HT1080 (cell line): ENCODE data around the gene KLHL36. TPM values are rescaled to one million over a fixed set of nuclear protein-coding genes. Genes with fewer than 3 reads are reported as not detected.
"Not testable (repeated sequence)": the region's sequence is repeated elsewhere in the genome, so short reads cannot be mapped to it uniquely, and the experiment has no call there.

Experiments used
- DNase-seq: peaks from one replicate; pipeline ENCODE4 v3.0.0-alpha.2; 2015; ENCODE audit warnings: low read depth
- total RNA-seq: library from RNA; depleted of rRNA; stranded (reverse); fragments of >200 nt; shearing (Covaris generic); gene quantifications from 2 replicates; pipeline ENCODE4 v1.2.3, GENCODE V29; 2014; rRNA removed

KLHL36 gene
- total RNA-seq, 1 experiment from 2014 or later, result 22.9 TPM

DNA sequence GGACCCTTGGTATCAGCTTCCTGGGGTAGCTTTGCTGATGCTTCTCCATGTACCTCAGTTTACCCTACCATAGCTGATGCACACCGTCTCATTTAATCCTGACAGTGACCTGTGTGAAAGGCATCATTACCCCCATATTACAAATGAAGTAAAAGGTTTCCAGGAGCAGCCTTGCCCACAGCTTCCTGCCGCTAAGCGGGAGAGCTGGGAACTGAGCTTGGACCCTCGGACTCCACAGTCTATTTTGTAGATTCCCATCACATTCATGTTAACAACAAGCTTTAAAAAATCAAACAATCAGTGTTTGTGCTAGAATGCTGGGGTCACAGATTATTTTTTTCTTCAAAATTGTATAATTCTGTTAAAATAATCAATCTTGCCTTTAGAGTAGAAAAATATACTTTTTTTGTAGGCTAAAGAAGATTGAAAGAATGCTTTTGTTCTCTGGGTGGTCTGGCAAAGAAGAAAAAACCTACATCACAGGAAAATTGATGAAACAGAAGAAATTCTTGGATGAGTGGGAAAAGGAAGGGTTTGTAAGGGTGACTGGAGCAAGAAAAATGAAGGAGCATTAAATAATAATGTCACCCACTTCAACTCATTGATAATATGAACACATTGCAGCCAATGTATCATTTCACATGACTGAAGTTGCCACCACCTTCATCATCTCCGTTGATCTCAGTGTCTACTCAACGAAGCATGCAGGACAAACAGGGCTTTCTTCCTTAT lies 41.9 kb downstream of the KLHL36 start:
- no peak for DNase-seq

DNA sequence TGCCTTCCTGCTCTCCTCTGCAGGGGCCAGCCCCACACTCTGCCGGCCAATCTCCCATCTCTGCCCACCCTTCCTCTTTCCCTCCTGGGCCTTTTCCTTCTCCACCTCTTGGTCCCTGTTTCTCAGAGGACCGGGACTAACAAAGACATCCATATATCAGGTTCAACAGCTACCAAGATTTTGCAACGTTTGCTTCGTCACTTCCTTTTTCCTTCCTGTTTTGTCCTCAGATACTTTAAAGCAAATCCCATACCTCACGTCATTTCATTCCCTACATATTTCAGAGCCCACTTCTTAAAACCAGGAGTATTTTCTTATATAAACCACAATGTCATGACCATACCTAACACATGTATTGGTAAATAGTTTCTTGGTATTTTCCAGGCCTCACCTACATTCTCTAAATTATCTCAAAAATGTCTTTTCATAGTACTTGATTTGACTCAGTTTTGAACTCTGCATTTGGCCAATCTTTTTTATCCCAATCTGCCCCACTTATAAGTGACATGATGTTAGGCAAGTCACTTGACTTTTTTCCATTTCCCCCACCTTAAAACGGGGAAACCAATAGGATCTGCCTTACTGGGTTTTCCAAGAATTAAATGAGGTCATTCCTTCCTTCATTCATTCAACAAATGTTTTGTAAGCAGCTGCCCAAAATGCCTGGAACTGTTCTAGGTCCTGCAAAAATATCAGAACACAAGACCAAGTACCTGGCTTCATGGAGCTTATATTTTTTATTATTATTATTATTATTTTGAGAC lies 44.3 kb downstream of the KLHL36 start:
- peak; percentile 73 for DNase-seq

- DNase-seq, result not testable (repeated sequence)
Observed at GRCh38 chr16:84693869-84694268, 45.6 kb downstream of the KLHL36 start.

- DNase-seq, result no peak
Observed at GRCh38 chr16:84694980-84695379, 46.7 kb downstream of the KLHL36 start.

DNA sequence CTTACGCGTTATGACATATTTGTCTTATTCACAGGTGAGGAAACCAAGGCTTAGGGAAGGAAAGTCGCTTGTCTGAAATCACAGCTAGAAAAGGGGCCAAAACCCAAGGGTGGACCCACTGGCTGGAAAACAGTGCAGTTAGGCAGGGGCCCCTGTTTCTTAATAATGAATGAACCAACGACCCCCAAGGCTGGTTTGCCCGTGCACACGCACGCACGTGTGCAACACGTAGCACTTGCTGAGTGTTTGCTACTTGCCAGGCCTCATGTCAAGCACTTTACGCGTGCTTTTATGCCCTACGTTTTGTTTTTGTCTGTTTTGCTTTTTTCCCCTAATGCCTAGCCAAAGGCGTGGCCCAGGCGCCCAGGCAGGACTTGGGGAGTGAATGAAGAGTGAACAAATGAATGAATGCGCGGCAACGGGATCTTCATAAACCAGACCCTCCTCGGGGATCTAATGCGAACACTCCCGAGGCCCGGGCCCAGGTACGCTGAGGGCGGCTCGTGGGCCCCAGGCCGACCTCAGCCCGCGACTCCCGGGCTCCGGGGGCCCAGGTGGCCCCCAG lies 50.9 kb downstream of the KLHL36 start:
- DNase-seq, result no peak

DNA sequence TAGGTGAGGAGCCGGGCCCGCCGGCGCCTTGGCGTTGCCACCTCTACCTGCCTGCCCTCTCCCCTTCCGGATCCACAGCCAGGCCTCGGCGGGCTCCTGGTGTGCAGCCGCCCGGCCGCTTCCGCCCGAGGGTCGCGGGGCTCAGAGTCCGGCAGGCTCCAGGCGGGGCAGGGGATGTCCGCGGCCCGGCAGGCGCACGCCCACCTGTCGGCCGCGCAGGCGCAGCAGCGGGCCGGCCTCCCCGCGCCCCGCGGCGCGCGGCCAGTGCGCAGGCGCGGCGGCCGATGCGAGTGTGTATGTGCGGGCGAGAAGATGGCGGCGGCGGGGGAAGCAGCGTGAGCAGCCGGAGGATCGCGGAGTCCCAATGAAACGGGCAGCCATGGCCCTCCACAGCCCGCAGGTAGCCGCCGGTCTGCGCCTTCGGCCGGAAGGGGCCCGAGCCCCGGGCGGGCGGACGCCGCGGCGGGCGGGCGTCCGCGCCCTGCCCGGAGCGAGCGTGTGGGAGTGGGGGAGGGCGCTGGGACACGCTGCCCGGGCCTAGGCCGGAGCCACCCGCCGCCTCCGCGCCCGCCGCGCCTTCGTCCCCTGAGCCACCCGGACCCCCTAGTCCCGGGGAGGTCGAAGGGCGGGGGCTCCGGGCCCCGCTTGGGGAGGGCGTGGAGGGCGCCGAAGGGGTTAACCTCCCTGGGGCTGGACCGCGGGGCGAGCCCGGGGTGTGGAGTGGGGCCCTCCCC lies 51.6 kb downstream of the KLHL36 start, which contains the start of gene USP10:
Gene USP10, plus strand, starts transcription at position 289 of the 734 bp plus-strand sequence. Its CDS starts 91 bp downstream, at position 380.
- peak; percentile 45 for DNase-seq

- DNase-seq, result peak; percentile 24
Observed at GRCh38 chr16:84700446-84701300, 52.4 kb downstream of the KLHL36 start.

DNA sequence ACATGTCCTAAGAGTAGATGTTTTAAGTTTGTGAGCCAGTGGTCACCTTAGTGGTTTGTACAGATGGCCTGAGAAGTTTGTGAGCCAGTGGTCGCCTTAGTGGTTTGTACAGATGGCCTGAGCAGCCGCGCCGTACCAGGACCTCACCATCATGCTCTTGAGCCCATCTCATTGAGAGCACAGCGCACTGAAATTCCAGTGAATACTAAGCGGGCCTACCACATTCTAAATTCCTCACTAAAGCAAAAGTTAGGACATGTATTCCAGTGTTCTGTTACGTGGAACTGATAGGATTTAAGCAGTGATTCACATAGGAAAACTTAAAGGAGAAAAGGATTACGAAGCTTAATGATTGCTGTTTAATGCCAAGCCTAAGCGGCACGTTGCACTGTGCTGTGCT lies 55.4 kb downstream of the KLHL36 start:
- no peak for DNase-seq

DNA sequence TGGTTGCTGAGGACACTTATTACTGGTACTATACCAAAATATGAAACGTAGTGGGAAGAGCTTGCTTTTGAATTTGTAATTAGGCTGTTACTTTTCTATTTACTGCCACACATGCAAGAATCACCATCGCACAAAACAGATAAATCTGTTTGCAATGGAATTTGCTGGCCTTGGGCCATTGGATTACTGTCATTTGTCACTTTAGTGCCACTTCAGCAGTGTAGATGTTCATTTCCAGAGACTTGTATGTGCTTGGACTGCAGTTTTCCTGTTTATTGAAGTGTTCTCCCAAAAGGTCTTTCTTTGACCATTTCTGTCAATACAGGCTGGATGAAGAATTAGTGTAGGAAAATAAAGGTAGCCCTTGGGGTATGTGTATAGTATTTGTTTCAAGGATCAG lies 55.9 kb downstream of the KLHL36 start:
- no peak for DNase-seq

DNA sequence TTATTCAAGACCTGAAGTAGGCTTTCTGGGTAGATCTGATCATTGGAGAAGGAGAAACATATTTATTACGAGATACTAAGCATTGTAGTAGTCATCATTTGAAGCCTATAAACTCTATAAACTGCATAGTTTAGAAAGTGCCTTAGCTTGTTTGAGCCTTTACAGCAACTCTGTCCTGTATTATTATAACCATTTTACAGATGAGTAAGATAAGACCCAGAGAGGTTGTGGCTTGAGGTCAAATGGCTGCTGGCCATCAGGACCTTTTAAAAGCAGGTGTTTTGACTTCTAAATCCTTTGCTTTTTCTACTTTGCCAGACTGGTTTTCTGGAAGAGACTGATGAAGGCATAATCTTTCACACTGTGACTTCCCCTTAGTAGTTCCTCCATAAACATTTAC lies 58.5 kb downstream of the KLHL36 start:
- no peak for DNase-seq

- DNase-seq, result no peak
Observed at GRCh38 chr16:84709609-84710008, 61.3 kb downstream of the KLHL36 start.

GRCh38 chr16:84710686-84711085 lies 62.4 kb downstream of the KLHL36 start:
- DNase-seq, result no peak

Other genes starting within 250 kb of the KLHL36 start
- 15.6 and 27.8 TPM in 2 replicates for gene MEAK7, start 143.9 kb upstream of the KLHL36 start, total RNA-seq
- 187 and 217 TPM in 2 replicates for gene COTL1, start 30.4 kb upstream of the KLHL36 start, total RNA-seq
- gene USP10, start 51.5 kb downstream of the KLHL36 start, total RNA-seq, result 72.2 and 99.8 TPM in 2 replicates
- gene CRISPLD2, start 171.5 kb downstream of the KLHL36 start, total RNA-seq, result 0.40 TPM in 1 of 2 replicates, not detected in the other